NCI-H2171 (cell line): ENCODE results near the gene CCR5AS.
"Not testable (repeated sequence)": the region's sequence is repeated elsewhere in the genome, so short reads cannot be mapped to it uniquely, and the experiment has no call there.

ENCODE experiments used
- DNase-seq: peaks from one replicate; lab custom pipeline; 2025; lab: John Stamatoyannopoulos, UW

Gene CCR5AS

GRCh38 chr3:46354478-46354877, 52.4 kb downstream of the CCR5AS start:
- no peak for DNase-seq

- no peak for DNase-seq
Observed at GRCh38 chr3:46353647-46354410, 53.0 kb downstream of the CCR5AS start, which contains the start of gene CCR2. CCR2 (plus strand) TSS chr3:46354111; CDS start chr3:46357528, 3,417 bp downstream.

GRCh38 chr3:46353090-46353489, 53.8 kb downstream of the CCR5AS start:
- DNase-seq: no peak

GRCh38 chr3:46351646-46352045, 55.2 kb downstream of the CCR5AS start:
- no peak for DNase-seq

GRCh38 chr3:46350262-46350565, 56.7 kb downstream of the CCR5AS start:
- no peak for DNase-seq

- DNase-seq: no peak
Observed at GRCh38 chr3:46349484-46350261, 57.2 kb downstream of the CCR5AS start.

- DNase-seq: no peak
Observed at GRCh38 chr3:46348823-46349482, 57.9 kb downstream of the CCR5AS start.

- no peak for DNase-seq
Observed at GRCh38 chr3:46344476-46344875, 62.4 kb downstream of the CCR5AS start.

GRCh38 chr3:46338840-46339239, 68.0 kb downstream of the CCR5AS start:
- DNase-seq: no peak

- no peak for DNase-seq
Observed at GRCh38 chr3:46337911-46338310, 69.0 kb downstream of the CCR5AS start.

- no peak for DNase-seq
Observed at GRCh38 chr3:46335541-46335940, 71.3 kb downstream of the CCR5AS start.

- DNase-seq: no peak
Observed at GRCh38 chr3:46334741-46335478, 72.0 kb downstream of the CCR5AS start.

GRCh38 chr3:46330676-46331075, 76.2 kb downstream of the CCR5AS start:
- not testable (repeated sequence) for DNase-seq

- DNase-seq: no peak
Observed at GRCh38 chr3:46325645-46326300, 81.1 kb downstream of the CCR5AS start.

GRCh38 chr3:46324036-46324435, 82.8 kb downstream of the CCR5AS start:
- DNase-seq: no peak

GRCh38 chr3:46321461-46322104, 85.3 kb downstream of the CCR5AS start:
- no peak for DNase-seq

- DNase-seq: no peak
Observed at GRCh38 chr3:46318207-46318927, 88.5 kb downstream of the CCR5AS start.

- no peak for DNase-seq
Observed at GRCh38 chr3:46316206-46316605, 90.7 kb downstream of the CCR5AS start.

- DNase-seq: no peak
Observed at GRCh38 chr3:46314517-46314916, 92.3 kb downstream of the CCR5AS start.
